Measurements from ENCODE around the gene PIP5KL1. TPM values are rescaled to one million over a fixed set of nuclear protein-coding genes. Genes with fewer than 3 reads are reported as not detected.

The PIP5KL1 gene
- total RNA-seq, 1 donor from 2014 or later: 3.4 TPM

DNA sequence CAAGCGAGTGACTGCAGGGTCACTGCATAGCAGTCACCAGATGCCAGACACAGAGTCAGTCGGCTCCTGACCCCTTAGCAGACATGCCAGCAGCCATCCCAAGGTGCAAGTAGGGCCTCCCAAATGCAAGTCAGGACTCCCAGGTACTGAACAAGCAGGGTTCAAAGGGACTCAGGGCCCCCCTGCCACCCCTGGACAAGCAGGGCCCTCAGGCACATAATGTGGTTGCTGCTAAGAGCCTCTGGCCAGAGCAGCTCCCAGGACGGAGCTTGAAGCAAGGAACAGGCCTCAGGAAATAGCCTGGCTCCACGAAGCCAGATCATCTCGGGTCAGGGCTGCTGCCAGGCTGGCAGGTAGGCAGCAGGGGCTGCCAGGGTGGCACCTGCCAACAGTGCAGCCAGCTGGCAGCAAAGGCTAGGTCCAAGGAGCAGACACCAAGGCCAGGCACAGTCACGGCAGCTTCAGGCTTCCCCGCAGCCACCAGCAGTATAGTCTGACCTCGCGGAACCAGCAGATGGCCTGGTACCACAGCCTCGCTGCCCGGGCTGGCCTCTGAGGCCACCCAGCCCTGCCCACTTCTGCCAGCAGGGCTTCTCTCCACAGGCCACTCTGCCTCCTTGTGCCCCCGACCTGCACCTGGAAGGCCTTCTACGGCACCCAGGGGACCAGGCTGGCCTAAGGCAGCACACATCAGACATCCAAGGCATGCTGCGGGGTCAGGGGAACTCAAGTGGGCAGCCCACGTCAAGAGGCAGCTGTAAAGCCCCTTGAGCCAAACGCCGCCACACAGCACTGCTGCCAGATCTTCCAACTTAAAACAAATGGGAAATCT lies 42.8 kb upstream of the PIP5KL1 start:
- H3K36me3 Mint-ChIP-seq (ENCODE audit: low read depth): peaks cover 42% of the 10 kb centered on the region
- intact Hi-C loops (cut with micrococcal nuclease): no loop called here
- peak overlapping the region; percentile 74 for H3K27ac Mint-ChIP-seq
- no peaks in the 10 kb centered on the region for H3K27me3 Mint-ChIP-seq (ENCODE audit: low read depth)
- DNase-seq (ENCODE audit: low spot score): no peak
- peaks cover 79% of the 10 kb centered on the region for H3K4me1 Mint-ChIP-seq (ENCODE audit: low read depth)
- peak overlapping the region; percentile 90 for H3K4me3 Mint-ChIP-seq (ENCODE audit: low read depth)
- no peaks in the 10 kb centered on the region for H3K9me3 Mint-ChIP-seq

GRCh38 chr9:127972236-127972871 lies 41.8 kb upstream of the PIP5KL1 start:
- Mint-ChIP-seq H3K4me3 (ENCODE audit: low read depth) (peak overlapping the region; percentile 71), H3K4me1 (ENCODE audit: low read depth) (peaks cover 88% of the 10 kb centered on the region), H3K27me3 (ENCODE audit: low read depth) (no peaks in the 10 kb centered on the region), H3K27ac (peak overlapping the region; percentile 74), H3K36me3 (ENCODE audit: low read depth) (peaks cover 37% of the 10 kb centered on the region), H3K9me3 (no peaks in the 10 kb centered on the region)
- no peak for DNase-seq (ENCODE audit: low spot score)
- intact Hi-C loops (cut with micrococcal nuclease): no loop called here

GRCh38 chr9:127971357-127972235 lies 41.0 kb upstream of the PIP5KL1 start:
- DNase-seq (ENCODE audit: low spot score): no peak
- H3K4me1 Mint-ChIP-seq (ENCODE audit: low read depth): peaks cover 89% of the 10 kb centered on the region
- H3K4me3 Mint-ChIP-seq (ENCODE audit: low read depth): peak overlapping the region; percentile 71

GRCh38 chr9:127970401-127971313 lies 40.1 kb upstream of the PIP5KL1 start:
- Mint-ChIP-seq H3K9me3 (no peaks in the 10 kb centered on the region), H3K4me1 (ENCODE audit: low read depth) (peaks cover 83% of the 10 kb centered on the region), H3K27ac (peak overlapping the region; percentile 91), H3K27me3 (ENCODE audit: low read depth) (no peaks in the 10 kb centered on the region), H3K36me3 (ENCODE audit: low read depth) (peaks cover 27% of the 10 kb centered on the region), H3K4me3 (ENCODE audit: low read depth) (peak overlapping the region; percentile 71)
- intact Hi-C loops (cut with micrococcal nuclease): loop anchor here (1.0 to 2.0 kb wide), 5 partner anchors 8 to 61 kb away; no protein-coding TSS in a partner anchor
- DNase-seq (ENCODE audit: low spot score): peak; percentile 73

More at GRCh38 chr9:127971357-127972235, 41.0 kb upstream of the PIP5KL1 start:
- no peaks in the 10 kb centered on the region for H3K27me3 Mint-ChIP-seq (ENCODE audit: low read depth)
- H3K27ac Mint-ChIP-seq: peak overlapping the region; percentile 91
- intact Hi-C loops (cut with micrococcal nuclease): loop anchor here (2.0 kb wide), 1 partner anchor 29 kb away; no protein-coding TSS in a partner anchor
- no peaks in the 10 kb centered on the region for H3K9me3 Mint-ChIP-seq
- H3K36me3 Mint-ChIP-seq (ENCODE audit: low read depth): peaks cover 35% of the 10 kb centered on the region

GRCh38 chr9:127968700-127969383 lies 38.3 kb upstream of the PIP5KL1 start:
- DNase-seq (ENCODE audit: low spot score): no peak
- peaks cover 27% of the 10 kb centered on the region for H3K36me3 Mint-ChIP-seq (ENCODE audit: low read depth)
- peak overlapping the region; percentile 71 for H3K4me3 Mint-ChIP-seq (ENCODE audit: low read depth)
- intact Hi-C loops (cut with micrococcal nuclease): no loop called here
- H3K27ac Mint-ChIP-seq: peak overlapping the region; percentile 91
- no peaks in the 10 kb centered on the region for H3K27me3 Mint-ChIP-seq (ENCODE audit: low read depth)
- H3K4me1 Mint-ChIP-seq (ENCODE audit: low read depth): peaks cover 78% of the 10 kb centered on the region
- no peaks in the 10 kb centered on the region for H3K9me3 Mint-ChIP-seq

- no peak for DNase-seq (ENCODE audit: low spot score)
- Mint-ChIP-seq H3K27ac (no peak overlapping the region), H3K4me1 (ENCODE audit: low read depth) (peaks cover 77% of the 10 kb centered on the region), H3K4me3 (ENCODE audit: low read depth) (no peak overlapping the region), H3K9me3 (no peaks in the 10 kb centered on the region), H3K36me3 (ENCODE audit: low read depth) (peaks cover 28% of the 10 kb centered on the region), H3K27me3 (ENCODE audit: low read depth) (no peaks in the 10 kb centered on the region)
- intact Hi-C loops (cut with micrococcal nuclease): no loop called here
Measured at GRCh38 chr9:127968042-127968441, 37.5 kb upstream of the PIP5KL1 start.

GRCh38 chr9:127967151-127967809 lies 36.7 kb upstream of the PIP5KL1 start:
- no peaks in the 10 kb centered on the region for H3K27me3 Mint-ChIP-seq (ENCODE audit: low read depth)
- intact Hi-C loops (cut with micrococcal nuclease): no loop called here
- peak overlapping the region; percentile 4 for H3K4me3 Mint-ChIP-seq (ENCODE audit: low read depth)
- peaks cover 36% of the 10 kb centered on the region for H3K36me3 Mint-ChIP-seq (ENCODE audit: low read depth)
- H3K4me1 Mint-ChIP-seq (ENCODE audit: low read depth): peaks cover 78% of the 10 kb centered on the region
- H3K27ac Mint-ChIP-seq: no peak overlapping the region
- H3K9me3 Mint-ChIP-seq: no peaks in the 10 kb centered on the region
- DNase-seq (ENCODE audit: low spot score): no peak

DNA sequence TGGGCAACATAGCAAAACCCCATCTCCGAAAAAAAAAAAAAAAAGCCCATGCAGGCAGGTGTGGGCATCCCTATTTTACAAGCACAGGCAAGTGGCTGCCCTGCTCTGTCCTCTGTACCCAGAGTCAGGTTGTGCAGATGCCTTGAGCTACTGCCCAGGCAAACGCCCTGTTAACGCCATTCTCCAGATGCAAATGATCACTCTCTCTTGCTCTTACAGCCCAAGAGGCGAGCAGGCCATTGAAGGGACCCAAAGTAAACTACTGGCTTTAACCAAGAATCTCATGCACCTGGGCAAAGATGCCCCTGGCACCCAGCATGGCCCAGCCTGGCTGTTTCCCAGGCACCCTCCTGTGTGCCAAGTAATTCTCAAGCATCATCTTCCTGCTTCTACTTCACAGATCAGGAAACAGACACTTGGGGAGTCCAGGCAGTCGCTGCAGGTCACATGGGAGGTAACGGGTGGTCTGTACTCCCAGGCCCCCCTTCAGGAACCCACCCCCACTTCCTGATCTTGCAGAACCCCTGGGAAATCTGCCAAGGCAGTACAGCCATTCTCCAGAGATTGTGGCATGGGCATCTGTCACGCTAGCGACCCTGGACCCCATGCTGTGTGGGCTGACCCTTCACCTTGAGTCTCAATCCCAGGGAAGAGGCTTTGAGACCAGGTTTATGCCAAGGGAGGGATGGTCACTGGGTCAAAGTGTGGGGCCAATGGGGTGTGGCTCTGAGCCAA lies 36.0 kb upstream of the PIP5KL1 start:
- Mint-ChIP-seq H3K36me3 (ENCODE audit: low read depth) (peaks cover 40% of the 10 kb centered on the region), H3K27me3 (ENCODE audit: low read depth) (no peaks in the 10 kb centered on the region), H3K27ac (no peak overlapping the region), H3K4me1 (ENCODE audit: low read depth) (peaks cover 77% of the 10 kb centered on the region), H3K4me3 (ENCODE audit: low read depth) (no peak overlapping the region), H3K9me3 (no peaks in the 10 kb centered on the region)
- intact Hi-C loops (cut with micrococcal nuclease): no loop called here
- DNase-seq (ENCODE audit: low spot score): no peak

GRCh38 chr9:127965953-127966352 lies 35.4 kb upstream of the PIP5KL1 start:
- H3K27me3 Mint-ChIP-seq (ENCODE audit: low read depth): no peaks in the 10 kb centered on the region
- H3K9me3 Mint-ChIP-seq: no peaks in the 10 kb centered on the region
- H3K4me3 Mint-ChIP-seq (ENCODE audit: low read depth): no peak overlapping the region
- no peak for DNase-seq (ENCODE audit: low spot score)
- intact Hi-C loops (cut with micrococcal nuclease): no loop called here
- no peak overlapping the region for H3K27ac Mint-ChIP-seq
- H3K4me1 Mint-ChIP-seq (ENCODE audit: low read depth): peaks cover 77% of the 10 kb centered on the region
- peaks cover 47% of the 10 kb centered on the region for H3K36me3 Mint-ChIP-seq (ENCODE audit: low read depth)

DNA sequence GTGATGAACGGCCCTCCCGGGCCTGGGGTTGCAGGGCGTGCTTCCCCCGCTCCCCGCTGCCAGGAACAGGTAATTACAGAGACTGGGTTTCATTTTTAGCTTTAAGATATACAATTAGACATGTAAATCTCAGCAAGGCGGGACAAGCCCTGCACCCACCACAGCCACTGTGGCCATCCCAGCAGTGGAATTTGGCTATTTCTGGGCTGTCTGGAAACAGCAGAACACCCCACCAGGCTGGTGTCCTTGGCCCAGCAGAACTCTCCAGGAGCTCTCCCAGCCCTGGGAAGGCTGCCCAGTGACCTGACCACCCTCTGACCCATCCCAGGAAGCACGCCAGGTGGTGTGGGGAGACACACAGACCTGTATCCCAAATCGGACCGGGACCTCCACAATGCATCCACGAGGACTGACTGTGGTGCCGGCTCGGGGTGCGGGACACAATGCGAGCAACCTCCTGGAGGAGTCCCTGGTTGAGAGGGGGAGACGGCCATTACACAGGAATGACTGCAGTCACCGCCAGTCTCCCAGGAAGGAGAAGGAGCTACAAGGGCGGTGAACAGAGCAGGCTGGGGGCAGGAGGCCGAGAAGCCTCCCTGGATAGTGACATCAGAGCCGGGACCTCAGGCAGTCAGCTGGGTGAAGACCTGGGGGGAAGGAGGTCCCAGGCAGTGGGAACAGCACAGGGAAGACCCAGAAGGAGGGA lies 32.9 kb upstream of the PIP5KL1 start:
- Mint-ChIP-seq H3K4me1 (ENCODE audit: low read depth) (peaks cover 76% of the 10 kb centered on the region), H3K27ac (peak overlapping the region; percentile 30), H3K9me3 (no peaks in the 10 kb centered on the region), H3K4me3 (ENCODE audit: low read depth) (no peak overlapping the region), H3K27me3 (ENCODE audit: low read depth) (no peaks in the 10 kb centered on the region), H3K36me3 (ENCODE audit: low read depth) (peaks cover 46% of the 10 kb centered on the region)
- DNase-seq (ENCODE audit: low spot score): no peak
- intact Hi-C loops (cut with micrococcal nuclease): no loop called here
